K562 (cell line): ENCODE data around the gene ITPRIP. TPM values are rescaled to one million over a fixed set of nuclear protein-coding genes. Genes with fewer than 3 reads are reported as not detected.

Experiments
- ZNF407 ChIP-seq: fragments of 450-650 bp; IDR thresholded peaks from 2 replicates; pipeline ENCODE4 v1.6.1; 2016; ENCODE audit warnings: low read depth
- polyA plus RNA-seq, 8 experiments: library from polyadenylated mRNA; depleted of rRNA in 4 of 8; stranded (reverse) in 5 of 8; unstranded in 3 of 8; fragments of >200 nt; fragmentation: Nextera tagmentation in 2 of 8; fragmentation: Illumina TruSeq in 1 of 8; extraction: Ambion mirVana in 2 of 8; extraction: Trizol in 1 of 8; gene quantifications; 2 replicates each; pipeline versions ENCODE4 v1.2.1 to v1.2.3, GENCODE V29; 2011 to 2014; ENCODE audit warnings: inconsistent platforms in 1 of 8, missing spikeins in 1 of 8
- total RNA-seq, 7 experiments: library from RNA; depleted of rRNA in 6 of 7; stranded (reverse); fragments of >200 nt in 6 of 7; fragmentation: Illumina TruSeq in 2 of 7; extraction: Trizol in 2 of 7; gene quantifications; 2 replicates each; pipeline versions ENCODE4 v1.2.1 to v1.2.3, GENCODE V29; 2011 to 2021; ENCODE audit warnings: low replicate concordance in 1 of 7

The ITPRIP gene
- total and polyA plus RNA-seq, 9 of the 15 experiments (the other 6 are each of a cell fraction or from before 2014, with no cell fraction given) = 4.4 to 28.5 (median 10.9) TPM

- no peak for TF ChIP-seq ZNF407
Measured at GRCh38 chr10:104296687-104297436, 41.4 kb downstream of the ITPRIP start (continued).
